Kidney tubule cell (primary cell): ENCODE results near the gene CACNA2D4.
A peak's percentile ranks its signal among the peaks of the same experiment; 100 is the strongest.

ENCODE experiments used
- DNase-seq: peaks from one replicate; pipeline ENCODE4 v3.0.0-alpha.2; 2018; ENCODE audit warnings: low spot score

CACNA2D4 gene

DNA sequence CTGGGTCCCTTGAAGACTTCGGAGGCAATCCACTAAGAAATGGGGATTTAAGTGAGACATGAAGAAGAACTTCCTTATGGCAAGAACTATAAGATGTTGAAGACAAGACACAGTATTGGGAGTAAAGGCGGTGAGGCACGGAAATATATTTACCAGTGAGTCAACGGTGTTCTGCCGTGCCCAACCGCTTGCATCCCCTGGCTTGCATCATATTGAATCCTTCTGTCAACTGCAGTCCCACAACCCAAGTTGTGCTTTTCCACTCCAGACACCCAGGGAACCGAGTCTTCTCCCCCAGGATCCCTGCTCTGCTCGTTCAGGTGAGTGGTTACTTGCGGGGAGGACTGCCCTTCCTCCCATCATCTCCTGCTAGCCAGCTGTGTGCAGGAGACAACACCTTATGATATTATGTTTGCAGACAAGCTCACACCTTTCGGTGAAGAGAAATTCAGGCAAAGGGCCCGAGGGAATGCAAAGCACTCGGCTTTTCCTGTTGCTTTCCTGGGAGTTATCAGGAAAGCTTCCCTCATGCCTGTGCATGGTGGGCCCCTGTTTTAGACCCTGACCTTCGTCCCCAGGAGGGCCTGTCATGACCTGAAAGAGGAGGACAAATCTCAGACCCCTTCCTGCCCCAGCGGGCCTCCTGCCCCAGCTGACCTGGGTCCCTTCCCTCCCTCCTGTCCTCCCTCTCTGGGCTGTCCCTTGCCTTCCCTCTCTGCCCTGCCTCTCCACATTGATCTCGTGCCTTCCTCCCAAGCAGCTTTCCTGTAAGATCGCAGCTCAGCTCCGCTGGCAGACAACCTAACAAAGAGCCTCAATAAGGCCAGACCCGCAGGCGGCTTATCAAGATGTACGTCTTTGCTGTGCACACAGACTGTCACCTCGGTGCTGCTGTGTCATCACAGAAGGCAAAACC lies 102.4 kb downstream of the CACNA2D4 start:
- no peak for DNase-seq

GRCh38 chr12:1815108-1815507 lies 103.3 kb downstream of the CACNA2D4 start:
- no peak for DNase-seq

DNA sequence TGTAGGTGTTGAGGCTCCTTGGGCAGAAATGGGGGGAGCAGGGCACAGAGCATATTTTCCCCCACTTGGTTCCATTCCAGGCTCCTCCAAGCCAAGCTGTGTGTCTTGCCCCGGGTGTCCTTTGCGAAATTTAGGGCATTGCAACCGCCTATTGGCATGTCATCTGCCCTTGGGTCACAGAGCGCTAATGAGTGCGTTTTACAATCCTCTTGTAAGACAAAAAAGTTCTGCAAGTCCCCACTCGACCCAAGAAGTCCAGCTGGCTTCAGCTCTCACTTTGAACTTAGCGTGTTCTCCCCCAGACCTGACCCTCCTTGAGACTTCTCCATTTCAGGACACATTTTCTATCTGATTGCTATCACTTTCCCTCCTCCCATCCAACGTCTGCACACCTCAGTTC lies 104.2 kb downstream of the CACNA2D4 start:
- no peak for DNase-seq

- DNase-seq = no peak
Observed at GRCh38 chr12:1812650-1813302, 105.7 kb downstream of the CACNA2D4 start.

DNA sequence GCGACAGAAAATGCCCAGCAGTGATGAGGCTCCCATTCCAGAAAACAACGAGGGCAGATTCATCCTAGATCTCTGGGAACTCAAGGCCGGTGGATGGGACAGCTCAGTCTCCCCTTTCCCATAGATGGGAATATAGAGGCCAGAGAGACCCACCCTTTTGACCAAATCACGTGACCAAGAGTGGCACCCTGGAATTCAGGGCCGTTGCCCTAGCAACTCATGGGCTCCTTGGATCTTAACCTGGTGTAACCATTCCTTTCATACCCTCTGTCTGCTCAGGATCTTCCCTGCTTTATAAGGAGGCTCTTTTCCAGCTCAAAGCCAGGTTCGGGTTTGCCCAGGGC lies 106.5 kb downstream of the CACNA2D4 start:
- DNase-seq = no peak

- no peak for DNase-seq
Observed at GRCh38 chr12:1811281-1811947, 107.0 kb downstream of the CACNA2D4 start.

GRCh38 chr12:1810931-1811280 lies 107.5 kb downstream of the CACNA2D4 start:
- DNase-seq = no peak

GRCh38 chr12:1810201-1810930 lies 108.1 kb downstream of the CACNA2D4 start:
- DNase-seq = no peak

DNA sequence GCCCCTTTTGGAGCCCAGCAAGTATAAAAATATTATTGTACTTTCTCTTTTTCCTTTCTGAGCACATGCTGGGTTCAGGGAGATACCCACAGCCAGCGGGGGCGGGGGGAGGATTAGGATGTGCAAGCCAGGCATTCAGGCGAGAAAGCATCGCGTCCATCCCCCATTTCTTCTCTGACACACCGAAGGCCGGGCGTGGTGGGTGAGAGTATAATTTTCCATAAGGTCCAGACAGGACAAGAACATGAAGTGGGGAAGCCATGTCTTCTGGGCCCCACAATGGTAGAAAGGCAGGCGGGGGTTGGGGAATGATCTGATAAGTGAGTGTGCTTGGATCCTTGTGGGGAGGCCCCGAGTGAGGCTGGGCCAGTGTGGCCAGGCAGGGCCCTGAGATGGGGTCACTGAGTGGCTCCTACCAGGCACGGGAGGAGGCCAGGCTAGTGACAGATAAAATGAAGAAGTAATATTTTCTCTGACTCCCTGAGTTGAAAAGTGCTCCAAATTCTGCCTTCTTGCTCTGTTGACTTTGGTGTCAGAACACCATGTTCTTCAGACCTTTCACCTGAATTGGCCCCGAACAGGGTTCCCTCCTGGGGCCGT lies 108.8 kb downstream of the CACNA2D4 start:
- DNase-seq = no peak

DNA sequence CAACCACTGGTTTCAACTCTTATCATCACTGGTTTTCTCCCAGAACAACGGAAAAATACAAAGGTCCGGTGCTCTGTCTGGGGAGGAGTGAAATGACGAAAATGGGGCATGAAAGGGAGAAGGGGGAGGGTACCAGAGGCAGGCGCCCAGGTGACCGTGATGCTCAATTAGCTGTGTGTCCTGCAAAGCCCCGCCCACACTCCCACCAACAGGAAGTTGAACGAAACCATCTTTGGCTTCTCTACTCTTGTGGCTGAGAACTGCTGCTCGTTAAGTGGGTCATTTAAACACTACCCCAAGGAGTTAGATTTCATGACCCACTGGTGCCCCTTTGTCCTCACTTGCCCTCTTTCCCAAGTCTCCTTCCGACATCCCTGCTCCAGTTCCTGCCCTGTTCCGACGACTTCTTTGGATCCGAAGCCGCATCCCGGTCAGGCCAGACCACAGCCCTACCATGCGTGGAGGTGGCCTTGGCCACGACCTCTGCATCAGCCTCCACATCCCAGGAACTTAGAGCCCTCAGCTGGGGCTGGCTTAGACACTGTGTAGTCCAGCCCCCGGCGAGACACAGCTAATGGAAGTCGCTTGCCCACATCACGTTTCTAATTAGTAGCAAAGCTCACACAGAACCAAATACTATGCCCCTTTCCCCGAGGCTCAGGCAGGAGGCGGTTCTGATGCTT lies 109.5 kb downstream of the CACNA2D4 start:
- no peak for DNase-seq

- no peak for DNase-seq
Observed at GRCh38 chr12:1808036-1808797, 110.2 kb downstream of the CACNA2D4 start.

DNA sequence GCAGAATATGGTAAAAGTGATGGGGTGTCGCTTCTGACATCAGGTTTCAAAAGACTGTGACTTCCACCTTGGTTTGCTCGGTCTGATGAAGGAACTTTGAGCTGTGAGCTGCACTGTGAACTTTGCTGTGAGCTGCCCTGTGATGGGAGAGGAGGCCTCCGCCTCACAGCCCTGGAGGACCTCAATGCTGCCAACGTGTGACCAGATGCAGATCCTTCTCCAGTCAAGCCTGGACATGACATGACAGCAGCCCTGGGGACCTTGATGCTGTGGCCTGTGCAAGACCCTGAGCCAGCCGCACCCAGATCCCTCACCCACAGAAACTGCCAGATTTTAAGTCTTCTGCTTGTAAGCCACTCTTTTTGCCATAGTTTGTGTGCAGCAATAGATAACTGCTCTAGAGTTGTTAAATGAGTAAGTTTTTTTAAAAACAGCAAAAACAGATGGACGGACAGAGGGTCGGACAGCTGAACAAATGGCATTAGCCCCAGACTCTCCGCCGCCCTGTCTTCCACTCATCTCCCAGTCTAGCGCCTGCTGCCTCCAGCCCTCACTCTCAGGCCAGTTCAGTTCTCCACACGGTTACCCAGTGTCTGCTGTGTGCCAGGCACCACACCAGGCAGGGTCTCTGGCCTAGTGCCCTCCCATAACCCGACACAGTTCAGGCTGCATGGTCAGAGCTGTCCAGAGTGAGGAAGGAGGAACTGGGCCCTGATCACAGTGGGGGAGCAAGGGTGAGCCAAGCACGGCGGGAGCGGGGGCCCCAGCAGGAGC lies 111.2 kb downstream of the CACNA2D4 start:
- no peak for DNase-seq

- DNase-seq = no peak
Observed at GRCh38 chr12:1806301-1807086, 112.0 kb downstream of the CACNA2D4 start.

GRCh38 chr12:1805441-1806081 lies 112.9 kb downstream of the CACNA2D4 start:
- no peak for DNase-seq

- DNase-seq = peak; percentile 80
Observed at GRCh38 chr12:1804545-1805332, 113.7 kb downstream of the CACNA2D4 start.

- DNase-seq = no peak
Observed at GRCh38 chr12:1803736-1804135, 114.7 kb downstream of the CACNA2D4 start.

GRCh38 chr12:1801303-1801975 lies 117.0 kb downstream of the CACNA2D4 start:
- DNase-seq = no peak
